ENCODE data around the gene ENPP5.
"Not testable (repeated sequence)": the region's sequence is repeated elsewhere in the genome, so short reads cannot be mapped to it uniquely, and the experiment has no call there.

Gene ENPP5

GRCh38 chr6:46172176-46172575 lies 1.4 kb upstream of the ENPP5 start:
- DNase-seq, result no peak

GRCh38 chr6:46160102-46160501 lies 10.7 kb downstream of the ENPP5 start:
- DNase-seq, result no peak

DNA sequence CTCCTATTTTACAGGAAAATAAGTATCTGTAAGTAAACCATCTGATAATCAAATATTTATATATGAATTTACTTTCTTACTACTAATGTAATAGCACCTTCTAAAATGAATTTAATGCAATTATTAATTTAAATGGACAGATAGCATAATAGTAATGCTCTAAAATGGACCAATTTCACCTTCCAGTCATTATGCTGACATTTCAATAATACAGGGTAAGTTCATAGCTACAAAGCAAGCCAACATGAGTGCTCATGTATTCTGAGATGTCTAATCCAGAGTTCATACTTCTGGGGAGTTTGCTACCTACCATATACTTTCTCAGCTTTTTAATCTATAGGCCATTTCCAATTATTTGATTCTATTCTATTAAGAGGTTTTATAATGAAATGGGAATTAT lies 11.6 kb downstream of the ENPP5 start:
- DNase-seq, result no peak

DNA sequence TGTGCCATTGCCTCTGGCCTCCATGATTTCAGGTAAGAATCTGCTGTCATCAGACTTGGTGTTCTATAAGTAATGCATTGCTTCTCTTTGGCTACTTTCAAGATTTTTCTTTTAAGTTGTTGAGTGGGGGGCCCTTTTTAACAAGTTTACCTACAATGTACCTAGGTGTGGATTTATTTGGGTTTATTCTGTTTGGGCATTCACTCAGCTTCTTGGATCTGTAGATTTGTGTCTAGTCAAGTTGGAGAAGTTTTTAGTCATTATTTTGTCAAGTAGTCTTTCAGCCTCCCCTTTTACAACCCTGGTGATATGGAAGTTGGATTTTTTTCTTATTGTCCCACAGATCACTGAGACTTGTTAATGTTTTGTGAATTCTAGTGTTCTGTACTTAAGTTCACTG lies 14.1 kb downstream of the ENPP5 start:
- no peak for DNase-seq

DNA sequence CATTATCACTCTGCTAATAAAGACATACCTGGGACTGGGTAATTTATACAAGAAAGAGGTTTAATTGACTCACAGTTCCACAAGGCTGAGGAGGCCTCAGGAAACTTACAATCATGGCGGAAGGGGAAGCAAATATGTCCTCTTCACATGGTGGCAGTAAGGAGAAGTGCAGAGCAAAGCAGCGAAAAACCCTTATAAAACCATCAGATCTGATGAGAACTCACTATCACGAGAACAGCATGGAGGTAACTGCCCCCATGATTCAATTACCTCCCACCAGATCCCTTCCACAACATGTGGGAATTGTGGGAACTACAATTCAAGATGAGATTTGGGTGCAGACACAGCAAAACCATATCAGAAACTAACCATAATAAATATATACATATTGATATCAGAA lies 21.7 kb downstream of the ENPP5 start:
- DNase-seq, result not testable (repeated sequence)

- DNase-seq, result no peak
Observed at GRCh38 chr6:46144270-46144669, 26.5 kb downstream of the ENPP5 start.

- no peak for DNase-seq
Observed at GRCh38 chr6:46138281-46138680, 32.5 kb downstream of the ENPP5 start.

GRCh38 chr6:46137387-46137786 lies 33.4 kb downstream of the ENPP5 start:
- no peak for DNase-seq

- DNase-seq, result no peak
Observed at GRCh38 chr6:46136831-46137230, 33.9 kb downstream of the ENPP5 start.

DNA sequence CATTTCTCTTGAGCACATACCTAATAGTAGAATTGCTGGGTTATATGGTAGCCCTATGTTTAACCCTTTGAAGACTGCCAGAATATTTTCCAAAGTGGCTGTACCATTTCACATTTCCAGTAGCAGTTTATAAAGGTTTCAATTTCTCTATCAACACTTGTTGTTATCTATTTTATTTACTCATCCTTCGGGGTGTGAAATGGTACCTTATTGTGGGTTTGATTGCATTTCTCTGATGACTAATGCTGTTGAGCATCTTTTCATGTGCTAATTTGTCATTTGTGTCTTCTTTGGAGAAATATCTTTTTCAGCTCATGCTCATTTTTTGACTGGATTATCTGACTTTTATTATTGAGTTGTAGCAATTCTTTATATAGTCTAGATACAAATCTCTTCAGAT lies 35.6 kb downstream of the ENPP5 start:
- DNase-seq, result no peak

GRCh38 chr6:46134216-46134615 lies 36.6 kb downstream of the ENPP5 start:
- DNase-seq, result no peak

GRCh38 chr6:46131291-46131690 lies 39.5 kb downstream of the ENPP5 start:
- DNase-seq, result not testable (repeated sequence)

- DNase-seq, result no peak
Observed at GRCh38 chr6:46130666-46131065, 40.1 kb downstream of the ENPP5 start.

DNA sequence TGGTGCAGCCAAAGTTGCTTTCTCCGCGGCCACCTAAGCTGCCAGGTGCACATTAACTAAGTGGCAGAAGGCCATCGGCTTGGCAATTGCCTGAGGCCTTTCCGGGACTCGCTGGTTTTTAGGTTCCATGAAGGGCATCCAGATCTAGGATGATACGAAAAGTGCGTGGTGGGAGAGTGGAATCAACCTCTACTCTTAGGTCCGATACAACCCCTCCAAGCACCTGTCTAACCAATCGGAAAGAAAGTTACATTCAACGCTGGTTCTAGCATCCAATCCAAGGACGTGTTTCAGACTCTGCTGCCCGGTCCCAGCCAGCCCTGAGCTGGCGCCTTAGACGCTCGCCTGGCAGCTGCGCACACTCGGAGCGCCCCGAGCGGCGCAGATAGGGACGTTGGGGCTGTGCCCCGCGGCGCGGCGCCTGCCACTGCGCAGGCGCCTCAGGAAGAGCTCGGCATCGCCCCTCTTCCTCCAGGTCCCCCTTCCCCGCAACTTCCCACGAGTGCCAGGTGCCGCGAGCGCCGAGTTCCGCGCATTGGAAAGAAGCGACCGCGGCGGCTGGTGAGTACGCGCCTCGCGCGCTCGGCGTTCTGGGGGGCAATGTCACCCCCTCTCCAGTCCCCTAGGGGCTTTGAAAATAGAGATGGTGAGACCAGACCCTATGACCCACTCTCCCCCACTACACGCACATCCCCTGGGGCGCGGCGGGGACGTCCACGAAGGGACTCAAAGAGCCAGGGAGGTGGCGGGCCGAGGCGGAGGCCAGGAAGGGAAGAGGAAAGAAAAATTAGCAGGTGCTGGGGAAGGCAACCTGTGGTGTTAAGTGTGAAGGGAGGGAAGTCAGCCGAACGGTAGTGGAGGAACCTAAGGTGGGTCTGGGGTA lies 40.9 kb downstream of the ENPP5 start, which contains the start of gene ENPP4:
ENPP4 (plus strand) TSS at position 361 of the 883 bp plus-strand sequence. CDS start 9,595 bp downstream, outside the sequence.
- DNase-seq, result peak; percentile 94 to 97

- DNase-seq, result peak; percentile 27 to 44
Observed at GRCh38 chr6:46129291-46129628, 41.5 kb downstream of the ENPP5 start.

GRCh38 chr6:46128476-46128875 lies 42.3 kb downstream of the ENPP5 start:
- no peak for DNase-seq

GRCh38 chr6:46119679-46120078 lies 51.1 kb downstream of the ENPP5 start:
- not testable (repeated sequence) for DNase-seq

- no peak for DNase-seq
Observed at GRCh38 chr6:46118836-46119235, 51.9 kb downstream of the ENPP5 start.

DNA sequence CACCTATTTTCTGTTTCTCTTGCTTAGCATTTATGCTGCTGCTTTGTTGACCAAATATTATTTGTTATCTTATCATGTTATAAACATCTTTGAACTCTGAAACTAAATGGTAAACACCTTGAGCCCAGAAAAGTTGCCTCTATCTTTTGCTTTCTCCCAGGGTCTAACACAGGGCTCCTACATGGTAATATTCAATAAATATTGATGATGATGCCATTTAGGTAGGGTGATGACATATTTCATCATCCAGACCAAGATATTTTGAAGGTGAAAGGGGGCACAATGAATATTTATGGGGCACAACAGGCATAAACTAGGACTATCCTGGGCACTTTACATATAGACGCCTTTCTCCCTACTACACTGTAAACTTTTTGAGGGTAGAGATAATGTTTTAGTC lies 52.6 kb downstream of the ENPP5 start:
- no peak for DNase-seq

DNA sequence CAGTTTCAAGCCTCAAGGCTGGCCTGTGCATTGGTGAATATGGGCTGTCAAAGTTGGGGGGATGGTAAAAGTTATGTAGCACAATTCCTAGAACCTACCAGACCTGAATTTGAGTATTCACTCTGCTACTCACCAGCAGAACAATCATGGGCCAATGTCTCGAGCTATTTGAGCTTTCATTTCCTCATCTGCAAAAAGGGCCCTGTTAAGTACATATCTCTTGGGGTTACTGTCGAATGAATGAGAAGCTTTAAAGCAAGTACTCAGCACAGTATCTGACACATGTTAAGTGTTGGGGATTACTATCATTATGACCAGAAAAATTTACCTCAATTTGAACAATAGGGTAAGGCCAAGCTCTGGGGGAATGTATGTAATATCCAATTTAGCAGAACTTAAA lies 54.5 kb downstream of the ENPP5 start:
- no peak for DNase-seq

- DNase-seq, result no peak
Observed at GRCh38 chr6:46115634-46116033, 55.1 kb downstream of the ENPP5 start.

DNA sequence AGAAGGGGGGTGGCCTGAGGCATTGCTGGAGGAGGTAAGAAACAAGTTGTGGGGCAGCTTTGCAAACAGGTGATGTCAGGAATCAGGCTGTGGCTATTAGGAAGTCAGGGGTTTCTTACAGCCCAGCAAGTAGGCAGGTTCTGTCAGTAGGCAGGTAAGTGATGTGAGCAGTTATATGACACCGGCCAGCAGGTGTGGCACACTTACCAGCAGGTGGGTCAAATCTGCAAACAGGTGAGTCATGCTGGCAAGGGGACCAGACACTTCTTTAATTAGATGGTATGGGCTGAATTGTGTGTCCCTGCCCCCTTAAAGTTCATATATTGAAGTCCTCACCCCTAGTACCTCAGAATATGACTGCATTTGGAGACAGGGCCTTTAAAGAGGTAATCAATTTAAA lies 57.4 kb downstream of the ENPP5 start:
- DNase-seq, result no peak
